GM18951 (cell line): Measurements from ENCODE around the gene NUDT5.

Experiments used
- POLR2A ChIP-seq: IDR thresholded peaks from 4 replicates; pipeline ENCODE4 v1.6.1; 2011; ENCODE audit warnings: mild to moderate bottlenecking; ENCODE audit not compliant: insufficient read length, insufficient read depth; ENCODE audit errors: extremely low read depth
- in situ Hi-C: fragments of 300-500 bp; cut with MboI; formaldehyde crosslinking; loops from one replicate; pipeline ENCODE4 v1.12.0; 2022; ENCODE audit warnings: low sequenced_read_pairs, mixed read lengths, inconsistent platforms; ENCODE audit not compliant: unreplicated experiment

Gene NUDT5

GRCh38 chr10:12130237-12130872 is 65.3 kb downstream of the NUDT5 start:
- TF ChIP-seq POLR2A = no peak
- in situ Hi-C loops = no loop called here

GRCh38 chr10:12129222-12130111 is 66.2 kb downstream of the NUDT5 start, which contains the start of gene SEC61A2:
TSS of gene SEC61A2 (plus strand) at chr10:12129677. CDS start at chr10:12129788, 111 bp downstream.
- TF ChIP-seq POLR2A = peak; percentile 78
- in situ Hi-C loops = no loop called here

DNA sequence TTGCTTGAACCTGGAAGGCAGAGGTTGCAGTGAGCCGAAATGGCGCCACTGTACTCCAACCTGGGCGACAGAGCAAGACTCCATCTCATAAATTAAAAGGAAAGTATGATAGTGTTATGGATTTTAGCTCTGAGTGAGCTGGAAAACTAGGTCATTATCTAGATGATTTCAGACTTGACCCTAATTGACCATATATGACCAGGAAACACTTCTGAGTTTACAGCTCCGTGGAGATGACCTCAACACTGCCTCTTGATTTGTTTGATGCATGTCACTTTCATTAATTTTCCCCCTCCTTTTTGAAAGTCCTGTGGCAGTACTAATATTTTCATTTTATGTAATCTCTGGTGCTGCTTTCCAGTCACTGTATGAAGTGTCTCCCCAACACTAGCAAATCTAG is 74.0 kb downstream of the NUDT5 start:
- no peak for TF ChIP-seq POLR2A
- in situ Hi-C loops = no loop called here
